WI38 (cell line): ENCODE data around the gene SLC17A5.
"Not testable (repeated sequence)": the region's sequence is repeated elsewhere in the genome, so short reads cannot be mapped to it uniquely, and the experiment has no call there.

Source experiments
- H3K4me3 ChIP-seq: 2 replicates; pipeline ENCODE4 v1.5.1; 2011; ENCODE audit warnings: low read depth, mild to moderate bottlenecking, control low read depth, low read length
- CTCF ChIP-seq: IDR thresholded peaks from 2 replicates; pipeline ENCODE4 v1.5.1; 2012; ENCODE audit warnings: low read depth, mild to moderate bottlenecking, control low read depth, low read length

SLC17A5 gene

GRCh38 chr6:73558624-73559398, 95.0 kb downstream of the SLC17A5 start:
- H3K4me3 ChIP-seq, result no peak overlapping the region
- TF ChIP-seq CTCF, result no peak

- H3K4me3 ChIP-seq, result no peak overlapping the region
- TF ChIP-seq CTCF, result no peak
These were observed 97.0 kb downstream of the SLC17A5 start for GRCh38 chr6:73556836-73557235.

GRCh38 chr6:73555380-73555949, 98.3 kb downstream of the SLC17A5 start:
- not testable (repeated sequence) for H3K4me3 ChIP-seq

- not testable (repeated sequence) for H3K4me3 ChIP-seq
These were observed 102.7 kb downstream of the SLC17A5 start for GRCh38 chr6:73551115-73551514.

- no peak overlapping the region for H3K4me3 ChIP-seq
- no peak for TF ChIP-seq CTCF
These were observed 105.0 kb downstream of the SLC17A5 start for GRCh38 chr6:73548458-73549446.

- no peak for TF ChIP-seq CTCF
- H3K4me3 ChIP-seq, result no peak overlapping the region
These were observed 106.8 kb downstream of the SLC17A5 start for GRCh38 chr6:73547036-73547435.
